HL-60 (cell line): ENCODE measurements around the gene UVSSA.
"Not testable (repeated sequence)": the region's sequence is repeated elsewhere in the genome, so short reads cannot be mapped to it uniquely, and the experiment has no call there.

Experiments used
- DNase-seq, 2 experiments: peaks; one replicate each; pipeline ENCODE4 v3.0.0-alpha.2; 2010 to 2020; ENCODE audit warnings: low read depth in 1 of 2, low spot score in 1 of 2
- H3K27ac ChIP-seq: fragments of 250-450 bp; sonication (Bioruptor Pico); replicated peaks from 2 replicates; pipeline ENCODE4 v1.5.1; 2020; ENCODE audit warnings: mild to moderate bottlenecking, moderate library complexity
- H3K27me3 ChIP-seq: fragments of 250-450 bp; sonication (Bioruptor Pico); 2 replicates; pipeline ENCODE4 v1.5.1; 2021; ENCODE audit warnings: mild to moderate bottlenecking, moderate library complexity; ENCODE audit not compliant: insufficient read depth, poor library complexity, severe bottlenecking
- H3K4me3 ChIP-seq: replicated peaks from 2 replicates; pipeline ENCODE4 v1.5.1; 2011; ENCODE audit warnings: mild to moderate bottlenecking, control low read depth, low read length; ENCODE audit not compliant: insufficient read depth
- CTCF ChIP-seq: IDR thresholded peaks from one replicate; pipeline ENCODE4 v1.5.1; 2011; ENCODE audit warnings: low read length, control low read depth, inconsistent platforms; ENCODE audit not compliant: insufficient read depth
- GABPA ChIP-seq: IDR thresholded peaks from 2 replicates; pipeline ENCODE4 v1.6.1; 2012; ENCODE audit warnings: low read depth
- POLR2AphosphoS5 ChIP-seq: IDR thresholded peaks from 2 replicates; pipeline ENCODE4 v1.6.1; 2012; ENCODE audit warnings: low read depth
- REST ChIP-seq: IDR thresholded peaks from 2 replicates; pipeline ENCODE4 v1.6.1; 2012; ENCODE audit warnings: low read depth; ENCODE audit not compliant: insufficient replicate concordance
- SPI1 ChIP-seq: IDR thresholded peaks from 2 replicates; pipeline ENCODE4 v1.6.1; 2012; ENCODE audit warnings: low read depth, mild to moderate bottlenecking, borderline replicate concordance

The UVSSA gene

GRCh38 chr4:1427010-1427409, 80.0 kb downstream of the UVSSA start:
- no peak for TF ChIP-seq POLR2AphosphoS5
- TF ChIP-seq REST: no peak
- no peak for TF ChIP-seq SPI1
- no peak for TF ChIP-seq CTCF
- TF ChIP-seq GABPA: no peak
- Histone ChIP-seq H3K4me3 (no peak overlapping the region), H3K27me3 (no peaks in the 10 kb centered on the region), H3K27ac (no peak overlapping the region)
- no peak for DNase-seq

GRCh38 chr4:1443688-1444172, 96.7 kb downstream of the UVSSA start:
- not testable (repeated sequence) for DNase-seq, H3K27ac ChIP-seq, H3K27me3 ChIP-seq, H3K4me3 ChIP-seq
